Hematopoietic multipotent progenitor cell treated with erythropoietin and hydrocortisone succinate and interleukin-3 and kit ligand, for 4 days (in vitro differentiated cells): ENCODE data around the gene PRKN.

Experiments
- DNase-seq: peaks from one replicate; pipeline ENCODE4 v3.0.0-alpha.2; 2015

The PRKN gene

DNA sequence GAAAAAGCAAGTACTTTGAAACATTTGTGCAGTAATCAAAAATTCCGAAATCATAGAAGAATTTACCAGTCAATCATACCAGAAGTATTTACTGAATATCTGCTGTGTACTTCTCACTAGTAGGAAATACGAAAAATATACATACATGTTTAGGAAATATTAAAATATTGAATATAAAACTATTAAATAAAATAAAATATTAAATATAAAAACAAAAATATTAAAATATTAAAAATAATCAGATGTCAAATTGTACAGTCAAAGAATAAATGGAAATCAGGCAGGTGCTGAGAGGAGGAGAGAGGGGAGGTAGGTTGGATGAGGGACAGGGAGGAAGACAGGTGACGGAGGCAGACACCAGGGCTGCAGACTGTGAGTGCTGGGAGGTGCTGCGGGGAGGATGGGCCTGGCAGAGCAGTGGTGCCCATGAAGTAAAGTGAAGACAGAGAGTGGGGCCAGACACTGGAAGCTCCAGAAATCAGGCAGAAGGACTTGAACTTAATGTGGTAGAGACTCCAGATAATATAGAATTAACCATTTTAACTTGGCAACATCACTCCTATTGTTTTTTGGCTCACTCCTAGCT, 55.9 kb downstream of the PRKN start:
- DNase-seq, result no peak

DNA sequence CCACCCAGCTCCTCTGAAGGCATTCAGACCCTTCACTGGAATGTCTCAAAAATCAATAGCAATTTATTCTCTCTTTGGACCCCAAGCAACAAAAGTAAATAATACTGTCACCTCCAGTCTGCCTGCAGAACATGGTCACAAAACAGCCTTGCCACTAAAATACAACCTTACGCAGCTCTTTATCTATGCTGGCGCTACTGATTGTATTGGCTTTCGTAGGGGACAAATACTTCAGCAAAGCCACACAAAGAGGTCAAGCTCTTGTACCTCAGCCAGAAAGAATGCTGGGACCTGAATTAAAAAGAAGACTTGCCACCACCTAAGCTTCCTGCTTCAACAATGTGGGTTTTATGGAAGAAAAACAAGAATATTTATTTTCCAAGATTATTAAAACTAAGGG, 57.2 kb downstream of the PRKN start:
- DNase-seq, result no peak

DNA sequence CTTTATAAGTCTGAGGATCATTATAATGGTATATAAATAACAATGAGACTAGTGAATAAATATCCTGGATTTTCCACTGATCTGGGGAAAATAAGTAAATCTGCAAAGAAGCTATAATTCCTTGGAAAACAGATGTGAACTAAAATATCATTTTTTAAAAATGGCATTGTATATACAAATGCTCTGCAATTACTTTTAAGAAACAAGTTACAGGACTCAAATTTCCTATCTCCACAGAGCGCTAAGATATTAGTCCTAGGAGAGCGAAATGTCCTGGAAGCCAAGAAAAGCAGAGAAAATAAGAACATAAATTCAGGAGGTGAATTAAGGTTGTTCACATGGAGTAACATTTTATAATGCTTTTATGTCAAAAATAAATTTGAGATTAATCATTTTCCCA, 61.3 kb downstream of the PRKN start:
- DNase-seq, result no peak

DNA sequence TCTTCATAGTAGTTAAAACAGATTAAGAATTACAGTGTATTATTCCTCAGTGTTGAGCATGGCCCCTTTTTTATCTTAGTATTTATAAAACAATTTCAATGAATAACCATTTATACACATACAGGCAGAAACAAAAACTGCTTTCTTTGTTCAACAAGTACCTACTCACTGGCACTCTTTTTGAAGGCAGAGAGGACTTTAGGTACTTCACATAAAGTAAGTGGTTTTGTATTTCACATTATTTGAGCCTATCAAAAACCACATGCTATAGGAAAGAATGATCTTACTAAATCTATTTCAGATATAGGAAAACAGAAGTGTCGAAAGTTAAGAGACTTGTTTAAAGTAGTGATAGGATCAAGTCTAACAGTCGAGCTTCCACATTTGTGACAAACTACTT, 73.8 kb downstream of the PRKN start:
- DNase-seq, result peak; percentile 4

DNA sequence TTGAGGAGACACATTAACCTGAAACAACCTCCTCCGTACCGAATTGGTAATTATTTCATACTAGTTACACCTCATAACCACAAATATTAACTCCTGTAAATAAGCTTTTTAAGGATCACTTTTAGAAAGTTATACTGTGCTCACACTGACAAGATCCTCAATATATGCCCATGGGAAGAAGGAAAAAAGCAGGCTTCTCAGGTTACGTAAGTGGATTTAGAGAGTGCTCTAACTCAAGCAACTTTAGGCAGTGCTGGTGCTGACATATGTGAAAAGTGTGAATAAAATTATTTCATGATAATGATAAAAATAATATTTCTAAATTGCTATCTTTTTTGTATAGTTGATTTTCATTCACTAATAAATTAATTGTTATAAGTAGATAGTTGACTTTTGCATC, 76.1 kb downstream of the PRKN start:
- no peak for DNase-seq

DNA sequence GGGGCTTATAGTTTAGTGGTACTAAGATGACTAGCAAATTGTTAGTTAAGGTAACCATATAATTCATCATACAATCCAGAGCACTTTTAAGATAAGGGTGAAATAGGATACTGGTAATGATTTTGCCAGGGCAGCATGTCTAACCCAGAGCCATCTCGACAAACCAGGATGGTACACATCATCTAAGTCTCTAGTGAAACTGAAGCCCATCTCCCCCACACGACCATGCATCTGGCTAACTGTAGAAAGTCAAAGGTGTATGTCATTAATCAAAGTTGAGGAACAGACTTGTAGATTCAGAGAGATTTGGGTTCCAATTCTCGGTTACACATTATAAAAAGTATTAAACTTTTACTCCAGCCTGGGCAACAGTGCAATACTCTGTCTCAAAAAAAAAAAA, 78.3 kb downstream of the PRKN start:
- DNase-seq, result no peak

DNA sequence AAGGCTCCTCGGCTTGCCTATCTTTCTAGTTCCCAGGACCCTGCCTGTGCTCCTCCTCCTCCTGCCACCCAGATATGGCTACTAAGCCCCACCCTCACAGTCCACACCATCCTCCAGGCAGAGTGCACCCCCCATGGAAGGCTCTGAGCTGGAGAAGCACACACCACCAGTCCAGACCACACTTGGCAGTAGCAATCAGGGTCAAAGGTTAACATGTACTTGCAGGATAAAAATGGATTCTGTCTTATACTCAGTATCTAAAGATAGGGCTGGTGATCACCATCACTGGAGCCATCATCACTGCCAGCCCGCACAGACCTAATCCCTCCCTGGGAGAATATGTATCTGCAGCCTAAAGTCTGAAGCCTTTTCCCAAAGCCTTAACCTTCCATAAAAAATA, 83.4 kb downstream of the PRKN start:
- DNase-seq, result no peak

DNA sequence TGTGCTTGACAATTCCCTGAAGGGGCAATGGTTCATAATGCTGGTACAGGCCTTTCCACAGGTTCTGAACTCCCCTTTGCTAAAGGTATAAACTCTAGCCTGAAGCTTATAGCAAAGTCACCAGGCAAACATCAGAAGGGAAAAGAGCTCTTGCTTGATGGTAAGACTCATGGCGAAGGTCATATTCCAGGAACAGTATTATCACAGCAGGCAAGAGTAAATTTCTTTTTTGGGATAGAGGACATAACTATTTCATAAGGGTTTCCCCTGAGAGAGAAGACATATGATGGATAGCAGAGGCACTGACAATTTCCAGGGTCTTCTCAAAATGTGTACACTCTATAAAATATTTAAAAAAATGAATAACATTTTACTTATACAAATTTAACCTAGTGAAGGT, 86.8 kb downstream of the PRKN start:
- DNase-seq, result no peak

DNA sequence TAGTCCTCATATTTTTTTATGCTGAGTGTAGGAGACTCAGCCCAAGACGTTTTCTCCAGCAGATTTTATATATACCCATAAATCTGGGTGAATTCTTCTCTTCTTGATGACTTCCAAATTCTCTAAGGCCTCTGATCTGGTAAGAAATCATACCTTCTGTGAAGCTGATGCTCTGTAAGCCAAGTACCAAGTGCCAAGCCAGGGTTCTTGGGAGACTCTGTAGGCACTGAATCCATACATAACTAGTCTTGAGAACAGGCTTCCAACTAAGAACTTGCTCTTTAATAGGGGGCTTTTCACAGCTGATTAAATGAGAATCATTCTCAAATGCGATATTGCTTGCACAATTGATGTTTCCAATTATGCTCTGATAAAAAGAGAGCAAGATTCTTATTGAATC, 87.6 kb downstream of the PRKN start:
- no peak for DNase-seq

DNA sequence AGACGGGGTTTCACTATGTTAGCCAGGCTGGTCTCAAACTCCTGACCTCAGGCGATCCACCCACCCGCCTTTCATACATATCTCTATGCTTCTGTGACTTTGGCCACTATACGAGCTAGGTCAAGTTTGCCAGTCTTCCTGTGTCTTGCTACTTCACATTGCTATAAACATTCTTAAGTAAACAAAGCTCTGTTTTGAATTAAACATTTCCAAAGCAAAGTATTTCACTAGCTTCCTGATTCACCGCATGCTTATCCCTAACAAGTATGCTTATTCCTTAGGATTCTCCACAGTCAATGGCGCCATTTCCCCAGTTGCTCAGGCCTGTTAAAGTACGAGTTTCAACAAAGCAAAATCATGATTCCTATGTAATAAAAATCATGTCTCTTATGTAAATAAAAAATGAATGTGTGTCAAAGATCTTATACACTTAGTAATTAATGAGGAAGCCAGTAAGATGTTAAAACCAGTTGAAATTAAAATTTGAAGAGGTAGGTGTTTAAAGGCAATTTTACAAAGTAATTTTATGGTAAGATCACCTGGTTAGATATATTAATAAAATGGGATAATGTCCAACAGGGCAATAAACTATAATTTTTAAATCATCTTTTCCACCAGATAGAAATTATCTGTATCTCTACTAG, 88.5 kb downstream of the PRKN start:
- no peak for DNase-seq

DNA sequence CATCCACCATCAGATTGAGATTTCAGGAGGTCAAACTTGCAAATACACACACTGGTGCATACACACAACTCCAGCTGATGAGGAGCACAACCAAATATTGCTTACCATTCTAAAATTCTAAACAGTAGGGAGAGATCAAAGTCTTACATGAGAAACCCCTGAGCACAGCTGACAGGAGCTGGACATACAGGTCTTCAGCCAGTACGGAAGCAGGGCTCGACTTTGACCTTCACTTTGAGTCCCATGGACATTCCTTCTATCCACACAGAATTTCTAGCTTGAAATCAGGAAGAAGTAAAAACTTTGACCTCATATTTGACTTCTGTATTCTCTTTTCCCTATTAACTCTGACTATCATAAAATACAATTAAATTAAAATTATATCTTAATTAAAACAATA, 90.2 kb downstream of the PRKN start:
- no peak for DNase-seq

DNA sequence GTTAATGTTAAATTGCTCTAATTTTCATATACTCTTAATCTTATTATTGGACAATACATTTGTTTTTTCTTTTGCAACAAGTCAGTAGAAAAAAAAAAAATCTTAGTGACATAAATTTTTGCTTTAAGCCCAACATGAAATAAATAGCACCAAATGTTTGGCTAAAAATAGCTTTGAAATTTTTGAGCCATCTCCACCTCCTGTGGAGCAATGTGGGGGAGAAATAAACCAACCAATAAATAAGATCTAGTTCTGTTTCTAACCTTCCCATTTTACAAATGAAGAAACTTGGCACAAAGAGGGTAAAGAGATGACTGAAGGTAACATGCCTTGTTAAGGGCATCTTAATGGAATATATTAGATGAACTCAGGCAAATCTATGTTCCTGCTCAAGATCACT, 91.4 kb downstream of the PRKN start:
- no peak for DNase-seq

DNA sequence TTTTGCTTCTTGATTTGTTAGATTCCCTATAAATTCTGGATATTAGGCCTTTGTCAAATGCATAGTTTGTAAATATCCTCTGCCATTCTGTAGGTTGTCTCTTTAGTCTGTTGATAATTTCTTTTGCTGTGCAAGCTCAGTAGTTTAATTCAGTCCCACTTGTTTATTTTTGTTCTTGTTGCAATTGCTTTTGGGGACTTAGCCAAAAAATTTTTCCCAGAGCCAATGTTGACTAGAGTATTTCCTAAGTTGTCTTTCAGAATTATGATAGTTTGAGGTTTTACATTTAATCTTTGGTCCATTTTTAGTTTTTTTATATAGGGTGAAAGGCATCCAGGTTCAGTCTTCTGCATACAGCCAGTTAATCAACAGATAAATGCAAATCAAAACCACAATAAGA, 96.0 kb downstream of the PRKN start:
- no peak for DNase-seq

DNA sequence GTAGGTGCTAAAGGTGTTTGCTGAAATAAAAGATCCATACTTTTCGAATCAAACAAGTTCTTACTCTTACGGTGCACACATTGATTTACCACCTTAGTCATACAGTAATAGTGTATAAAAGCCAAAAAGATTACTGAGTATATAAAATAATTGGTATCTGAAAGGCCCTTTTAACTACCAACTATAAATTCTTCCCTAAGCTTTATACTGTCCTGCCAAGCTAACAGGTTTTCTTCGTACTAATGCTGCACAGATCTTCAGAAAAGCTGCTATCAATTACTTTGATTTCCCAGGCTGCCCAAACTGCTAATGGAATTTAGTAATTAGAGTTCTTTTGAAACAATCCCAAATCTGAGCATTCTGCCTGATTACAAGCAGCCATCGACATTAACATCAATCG, 97.5 kb downstream of the PRKN start:
- no peak for DNase-seq

DNA sequence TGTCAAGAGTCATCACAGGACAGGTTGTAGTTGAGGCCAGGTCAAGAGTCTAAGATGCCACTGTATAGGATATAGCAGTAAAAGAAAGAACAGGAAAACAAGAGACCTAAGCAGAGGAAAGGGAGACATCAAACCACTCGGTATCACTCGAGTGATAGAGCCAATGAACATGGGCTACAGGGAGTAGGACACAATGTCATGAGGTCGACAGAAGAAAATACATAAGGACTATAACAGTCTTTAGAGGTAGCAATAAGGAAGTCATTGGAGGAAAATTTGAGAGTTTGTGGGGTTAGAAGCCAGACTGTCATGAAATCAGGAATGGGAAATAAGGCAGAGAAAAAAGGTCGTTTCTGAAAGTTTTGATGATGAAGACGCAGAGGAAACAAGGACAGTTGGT, 99.7 kb downstream of the PRKN start:
- DNase-seq, result no peak

DNA sequence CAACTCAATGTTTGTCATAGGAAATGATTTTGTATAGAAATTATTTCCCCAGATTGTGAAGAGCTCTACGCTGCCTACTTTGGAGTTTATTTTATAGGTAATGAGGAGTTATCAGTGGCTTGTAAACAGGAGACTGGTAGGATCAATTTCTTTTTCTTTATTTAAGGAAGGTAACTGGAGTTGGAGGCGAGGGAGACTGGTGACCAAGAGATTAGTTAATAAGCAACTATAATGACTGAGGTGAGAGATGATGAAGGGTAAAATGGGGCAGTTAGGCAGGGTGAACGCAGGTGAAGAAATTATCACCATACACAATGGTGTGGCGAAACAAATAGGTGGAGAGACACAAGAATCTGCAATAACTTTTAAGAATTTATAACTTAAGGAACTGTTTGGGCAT, 100.2 kb downstream of the PRKN start:
- DNase-seq, result no peak

DNA sequence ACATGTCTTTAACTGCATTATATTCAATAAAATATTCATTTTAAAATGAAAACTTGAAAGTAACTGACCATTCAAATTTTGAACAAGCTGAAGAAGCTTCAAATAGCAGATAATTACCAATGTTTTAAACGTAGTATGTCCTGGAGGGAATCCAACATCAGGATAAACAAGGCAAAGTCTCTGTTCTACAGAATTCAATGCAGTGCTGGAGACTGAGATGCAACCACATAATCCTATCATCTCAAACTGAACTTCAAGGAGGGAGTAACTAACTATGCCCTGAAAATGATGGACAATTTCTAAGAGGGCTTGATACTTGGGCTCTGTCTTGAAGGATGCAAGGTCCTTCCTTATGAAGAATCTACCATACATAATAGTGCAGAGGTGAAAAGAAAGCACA, 100.7 kb downstream of the PRKN start:
- no peak for DNase-seq

DNA sequence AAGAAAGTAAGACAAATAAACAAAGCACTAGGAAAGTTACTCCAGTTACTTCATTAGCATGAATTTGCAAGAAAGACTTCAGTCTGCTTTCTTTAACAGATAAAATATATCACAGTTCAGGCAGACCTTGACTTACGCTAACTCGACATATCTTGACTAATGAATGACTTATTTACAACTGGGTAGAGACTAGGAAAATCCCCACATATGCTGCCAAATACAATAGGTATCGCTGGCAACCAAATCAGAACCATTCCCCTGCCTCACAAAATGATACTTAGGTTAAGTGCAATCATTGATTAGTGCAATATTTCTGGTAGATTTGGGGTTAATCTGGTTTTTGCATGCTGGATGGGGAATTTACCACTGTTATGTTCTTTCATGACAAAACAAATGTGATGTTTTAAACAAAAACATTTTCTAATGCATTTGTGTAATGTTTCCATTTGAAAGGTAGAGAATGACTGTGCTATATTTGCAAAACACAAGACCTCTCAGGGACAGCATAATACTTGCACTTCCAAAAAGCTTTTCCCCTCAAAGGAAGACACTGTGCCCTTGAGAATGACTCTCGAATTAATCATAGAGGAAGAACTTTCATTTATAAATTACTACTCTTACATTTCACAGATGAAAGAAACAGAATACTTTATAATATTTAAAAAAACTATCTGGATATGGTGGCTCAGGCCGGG, 101.6 kb downstream of the PRKN start:
- no peak for DNase-seq

DNA sequence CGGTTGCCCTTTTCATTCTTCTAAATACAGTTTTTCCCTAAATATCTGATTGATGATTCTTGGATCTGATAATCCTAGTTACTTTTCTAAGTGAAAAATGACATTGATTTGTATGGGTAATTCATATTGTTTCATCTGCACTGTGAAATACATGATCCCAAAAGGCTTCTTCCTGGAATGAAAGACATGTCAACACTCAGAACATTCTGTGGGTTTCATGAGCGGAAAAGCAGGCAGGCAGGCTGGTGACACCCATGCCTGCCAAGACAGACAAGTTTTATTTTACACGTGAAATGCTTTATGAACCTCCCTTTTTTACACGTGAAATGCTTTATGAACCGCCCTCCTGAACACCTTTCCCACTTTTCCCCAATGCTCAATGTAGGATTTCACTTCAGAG, 105.0 kb downstream of the PRKN start:
- DNase-seq, result no peak

DNA sequence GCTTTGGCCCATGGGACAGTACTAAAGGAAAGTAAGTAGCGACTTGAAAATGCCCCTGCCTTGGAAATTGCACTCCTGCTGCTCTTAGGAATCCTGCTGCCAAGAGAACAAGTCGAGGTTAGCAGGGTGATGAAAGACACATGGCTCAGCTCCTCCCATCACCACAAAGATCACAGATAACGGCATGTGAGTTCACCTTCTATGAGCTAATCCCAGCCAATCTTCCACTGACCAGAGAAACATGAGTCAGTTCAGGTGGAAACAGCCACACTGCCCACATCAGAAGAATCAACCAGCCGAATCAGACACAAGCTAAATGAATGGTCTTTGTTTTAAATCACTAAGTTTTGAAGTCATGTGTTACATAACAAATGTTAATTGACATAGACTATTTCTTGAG, 106.3 kb downstream of the PRKN start:
- DNase-seq, result peak; percentile 25

DNA sequence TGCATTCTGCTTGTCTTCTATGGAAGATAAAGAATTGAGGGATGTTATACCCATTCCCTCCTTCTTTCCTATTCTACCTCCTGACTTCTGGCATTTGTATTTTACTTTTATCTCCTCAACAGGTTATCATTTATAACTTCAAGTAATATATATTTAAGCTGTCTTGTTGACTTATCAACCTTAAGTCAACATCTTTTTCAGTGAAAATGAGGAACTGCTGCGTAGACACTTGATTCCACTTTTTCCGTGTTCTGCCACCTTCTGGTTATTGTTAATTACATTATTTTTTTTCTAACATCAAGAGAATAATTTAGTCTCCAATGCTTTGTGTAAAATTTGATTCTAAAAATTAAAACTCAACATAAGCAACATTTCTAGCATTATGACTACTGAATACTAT, 107.5 kb downstream of the PRKN start:
- peak; percentile 49 for DNase-seq

DNA sequence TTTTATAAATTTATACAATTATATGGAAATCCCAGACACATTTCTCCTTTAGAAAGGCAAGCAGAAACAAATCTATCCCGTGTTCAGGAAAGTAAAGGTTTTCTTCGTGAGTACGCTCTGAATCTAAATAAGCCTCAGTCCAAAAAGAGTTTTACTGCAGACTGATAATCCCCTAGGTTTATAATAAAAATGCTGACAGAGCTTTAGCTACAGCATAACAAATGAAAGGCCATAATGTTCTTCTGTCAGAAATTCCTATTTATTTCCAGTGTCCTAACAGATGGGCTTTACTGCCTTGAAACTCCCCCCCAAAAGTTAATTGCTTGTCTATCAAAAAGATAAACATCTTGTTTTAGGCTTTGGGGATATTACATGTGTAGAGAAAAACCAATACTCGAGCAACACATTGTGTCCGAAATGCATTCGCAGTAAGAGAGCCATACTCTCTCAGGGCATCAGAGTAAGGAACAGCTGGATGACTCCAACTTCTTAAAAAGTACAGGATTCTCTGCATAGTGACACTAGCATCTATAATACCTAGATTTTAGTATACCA, 109.0 kb downstream of the PRKN start:
- DNase-seq, result no peak

DNA sequence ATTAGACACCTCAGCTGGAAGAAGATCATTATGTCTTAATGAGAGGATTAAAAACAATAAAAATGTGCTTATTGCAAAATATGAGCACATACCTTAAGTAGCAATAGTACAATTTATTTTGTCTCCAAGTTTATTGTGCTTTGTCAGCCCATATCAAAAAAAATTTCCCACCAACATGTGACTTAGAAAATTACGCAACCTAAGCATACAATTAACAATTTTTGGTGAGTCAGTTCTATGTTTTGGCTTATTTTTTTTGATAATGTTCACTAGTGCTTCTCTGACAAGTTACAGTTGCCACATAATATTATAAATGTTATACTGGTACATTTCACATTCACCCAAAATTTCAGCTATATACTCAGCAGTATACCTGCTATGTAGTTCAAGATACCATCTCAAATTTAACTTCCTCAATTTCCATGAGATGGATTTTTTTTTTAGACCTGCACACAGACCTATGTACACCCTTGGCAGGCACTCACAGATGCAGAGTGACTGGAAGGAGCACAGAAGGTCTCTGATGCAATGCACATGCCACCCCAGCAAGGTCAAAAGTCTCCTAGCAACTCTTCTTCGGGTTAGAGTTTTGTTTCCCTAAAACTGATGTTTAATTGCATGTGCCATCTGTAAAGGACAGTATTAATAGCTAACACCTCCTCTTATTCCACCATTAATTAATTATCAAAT, 112.4 kb downstream of the PRKN start:
- peak; percentile 46 for DNase-seq

DNA sequence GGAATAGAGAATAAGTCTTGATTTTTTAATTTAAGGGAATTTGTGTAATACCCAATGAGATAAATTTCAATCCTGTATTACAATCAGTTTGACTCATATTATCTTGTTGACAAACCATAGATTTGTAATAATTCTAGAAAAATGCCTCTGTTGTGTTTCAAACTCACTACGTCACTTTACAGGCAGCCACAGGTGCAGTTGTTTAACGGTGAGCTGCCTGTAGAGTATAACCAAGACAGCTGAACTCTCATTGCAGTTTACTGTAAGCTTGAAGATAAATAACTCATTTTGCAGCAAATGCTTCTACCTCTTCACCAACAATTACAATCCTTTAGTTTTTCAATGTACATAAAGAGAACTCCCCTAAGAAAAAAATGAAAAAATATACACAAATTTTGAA, 114.3 kb downstream of the PRKN start:
- no peak for DNase-seq
